GM12878 (cell line): ENCODE results near the gene NKD1. TPM values are rescaled to one million over a fixed set of nuclear protein-coding genes. Genes with fewer than 3 reads are reported as not detected.

Experiments used
- FOS ChIP-seq: IDR thresholded peaks from 3 replicates; pipeline ENCODE4 v1.6.1; 2011; ENCODE audit warnings: borderline replicate concordance; ENCODE audit not compliant: insufficient read length; ENCODE audit errors: extremely low read depth
- IKZF1 ChIP-seq: fragments of 450-650 bp; conservative IDR thresholded peaks from 2 replicates; pipeline ENCODE4 v1.6.1; 2017; ENCODE audit warnings: antibody characterized with exemption, mild to moderate bottlenecking
- JUND ChIP-seq: IDR thresholded peaks from 2 replicates; pipeline ENCODE4 v1.6.1; 2012; ENCODE audit warnings: low read depth, mild to moderate bottlenecking, low read length, improper control_type of control experiment, moderate library complexity
- RCOR1 ChIP-seq: conservative IDR thresholded peaks from 2 replicates; pipeline ENCODE4 v1.6.1; 2012; ENCODE audit warnings: low read depth, low read length, improper control_type of control experiment
- RUNX3 ChIP-seq: IDR thresholded peaks from 2 replicates; pipeline ENCODE4 v1.6.1; 2012; ENCODE audit warnings: low read length, inconsistent platforms
- ZBED1 ChIP-seq: IDR thresholded peaks from 2 replicates; pipeline ENCODE4 v1.6.1; 2016; ENCODE audit warnings: borderline replicate concordance
- polyA plus RNA-seq, 11 experiments: library from polyadenylated mRNA; depleted of rRNA in 4 of 11; unstranded in 6 of 11; stranded (reverse) in 5 of 11; fragments of >200 nt; fragmentation: Nextera tagmentation in 4 of 11; fragmentation: Illumina TruSeq in 1 of 11; extraction: Ambion mirVana in 4 of 11; extraction: Trizol in 1 of 11; gene quantifications; 1 replicate in 1 of 11; 2 replicates in 10 of 11; pipeline versions ENCODE4 v1.2.1 to v1.2.3, GENCODE V29; 2011 to 2016; ENCODE audit warnings: inconsistent platforms in 2 of 11, missing spikeins in 2 of 11, low read depth in 1 of 11
- total RNA-seq, 4 experiments: library from RNA; depleted of rRNA in 3 of 4; stranded (reverse); fragments of >200 nt in 3 of 4; fragmentation: Illumina TruSeq in 1 of 4; extraction: Trizol in 1 of 4; gene quantifications; 2 replicates each; pipeline versions ENCODE4 v1.2.1 to v1.2.3, GENCODE V29; 2013 to 2021
- TF ChIP-seq, protein P1 (sequence below): fragments of 450-650 bp; IDR thresholded peaks from 2 replicates; pipeline ENCODE4 v1.6.1; 2017; ENCODE audit warnings: low read depth, mild to moderate bottlenecking, moderate library complexity
- TF ChIP-seq, protein P2 (sequence below): fragments of 450-650 bp; IDR thresholded peaks from 2 replicates; pipeline ENCODE4 v1.6.1; 2016; ENCODE audit warnings: mild to moderate bottlenecking, moderate library complexity, borderline replicate concordance

The NKD1 gene
- total and polyA plus RNA-seq, 10 of the 15 experiments (the other 5 are each of a cell fraction or from before 2014, with no cell fraction given) = under 0.01 to 0.49 (median 0.04) TPM; not detected in 2

DNA sequence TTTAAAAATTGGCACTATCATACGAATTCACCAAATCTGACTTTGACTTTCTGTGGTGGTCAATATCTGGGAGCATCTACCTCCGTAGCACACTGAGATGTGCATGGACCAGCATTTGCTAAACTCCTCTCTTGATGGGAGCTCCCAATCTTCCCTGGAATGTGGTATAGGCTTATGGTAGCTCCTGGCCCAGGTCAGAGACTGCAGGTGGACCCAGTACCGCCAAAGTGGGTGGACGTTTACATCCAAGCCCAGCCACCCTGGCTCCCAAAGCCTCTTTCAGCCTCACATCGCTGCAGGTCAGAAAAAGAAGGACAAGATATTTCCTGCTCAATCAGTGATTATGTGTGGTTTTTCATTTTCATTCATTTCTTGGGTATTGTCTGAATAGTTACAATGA, 43.1 kb upstream of the NKD1 start (continued):
- TF ChIP-seq ZBED1 (no peak), RUNX3 (no peak), JUND (no peak), IKZF1 (no peak), FOS (no peak), RCOR1 (no peak)
- TF ChIP-seq, protein P1, sequence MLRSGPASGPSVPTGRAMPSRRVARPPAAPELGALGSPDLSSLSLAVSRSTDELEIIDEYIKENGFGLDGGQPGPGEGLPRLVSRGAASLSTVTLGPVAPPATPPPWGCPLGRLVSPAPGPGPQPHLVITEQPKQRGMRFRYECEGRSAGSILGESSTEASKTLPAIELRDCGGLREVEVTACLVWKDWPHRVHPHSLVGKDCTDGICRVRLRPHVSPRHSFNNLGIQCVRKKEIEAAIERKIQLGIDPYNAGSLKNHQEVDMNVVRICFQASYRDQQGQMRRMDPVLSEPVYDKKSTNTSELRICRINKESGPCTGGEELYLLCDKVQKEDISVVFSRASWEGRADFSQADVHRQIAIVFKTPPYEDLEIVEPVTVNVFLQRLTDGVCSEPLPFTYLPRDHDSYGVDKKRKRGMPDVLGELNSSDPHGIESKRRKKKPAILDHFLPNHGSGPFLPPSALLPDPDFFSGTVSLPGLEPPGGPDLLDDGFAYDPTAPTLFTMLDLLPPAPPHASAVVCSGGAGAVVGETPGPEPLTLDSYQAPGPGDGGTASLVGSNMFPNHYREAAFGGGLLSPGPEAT = no peak
- TF ChIP-seq, protein P2, sequence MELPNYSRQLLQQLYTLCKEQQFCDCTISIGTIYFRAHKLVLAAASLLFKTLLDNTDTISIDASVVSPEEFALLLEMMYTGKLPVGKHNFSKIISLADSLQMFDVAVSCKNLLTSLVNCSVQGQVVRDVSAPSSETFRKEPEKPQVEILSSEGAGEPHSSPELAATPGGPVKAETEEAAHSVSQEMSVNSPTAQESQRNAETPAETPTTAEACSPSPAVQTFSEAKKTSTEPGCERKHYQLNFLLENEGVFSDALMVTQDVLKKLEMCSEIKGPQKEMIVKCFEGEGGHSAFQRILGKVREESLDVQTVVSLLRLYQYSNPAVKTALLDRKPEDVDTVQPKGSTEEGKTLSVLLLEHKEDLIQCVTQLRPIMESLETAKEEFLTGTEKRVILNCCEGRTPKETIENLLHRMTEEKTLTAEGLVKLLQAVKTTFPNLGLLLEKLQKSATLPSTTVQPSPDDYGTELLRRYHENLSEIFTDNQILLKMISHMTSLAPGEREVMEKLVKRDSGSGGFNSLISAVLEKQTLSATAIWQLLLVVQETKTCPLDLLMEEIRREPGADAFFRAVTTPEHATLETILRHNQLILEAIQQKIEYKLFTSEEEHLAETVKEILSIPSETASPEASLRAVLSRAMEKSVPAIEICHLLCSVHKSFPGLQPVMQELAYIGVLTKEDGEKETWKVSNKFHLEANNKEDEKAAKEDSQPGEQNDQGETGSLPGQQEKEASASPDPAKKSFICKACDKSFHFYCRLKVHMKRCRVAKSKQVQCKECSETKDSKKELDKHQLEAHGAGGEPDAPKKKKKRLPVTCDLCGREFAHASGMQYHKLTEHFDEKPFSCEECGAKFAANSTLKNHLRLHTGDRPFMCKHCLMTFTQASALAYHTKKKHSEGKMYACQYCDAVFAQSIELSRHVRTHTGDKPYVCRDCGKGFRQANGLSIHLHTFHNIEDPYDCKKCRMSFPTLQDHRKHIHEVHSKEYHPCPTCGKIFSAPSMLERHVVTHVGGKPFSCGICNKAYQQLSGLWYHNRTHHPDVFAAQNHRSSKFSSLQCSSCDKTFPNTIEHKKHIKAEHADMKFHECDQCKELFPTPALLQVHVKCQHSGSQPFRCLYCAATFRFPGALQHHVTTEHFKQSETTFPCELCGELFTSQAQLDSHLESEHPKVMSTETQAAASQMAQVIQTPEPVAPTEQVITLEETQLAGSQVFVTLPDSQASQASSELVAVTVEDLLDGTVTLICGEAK = no peak
